ENCODE measurements around the gene NDUFA7.
"Not testable (repeated sequence)": the region's sequence is repeated elsewhere in the genome, so short reads cannot be mapped to it uniquely, and the experiment has no call there.

Gene NDUFA7

DNA sequence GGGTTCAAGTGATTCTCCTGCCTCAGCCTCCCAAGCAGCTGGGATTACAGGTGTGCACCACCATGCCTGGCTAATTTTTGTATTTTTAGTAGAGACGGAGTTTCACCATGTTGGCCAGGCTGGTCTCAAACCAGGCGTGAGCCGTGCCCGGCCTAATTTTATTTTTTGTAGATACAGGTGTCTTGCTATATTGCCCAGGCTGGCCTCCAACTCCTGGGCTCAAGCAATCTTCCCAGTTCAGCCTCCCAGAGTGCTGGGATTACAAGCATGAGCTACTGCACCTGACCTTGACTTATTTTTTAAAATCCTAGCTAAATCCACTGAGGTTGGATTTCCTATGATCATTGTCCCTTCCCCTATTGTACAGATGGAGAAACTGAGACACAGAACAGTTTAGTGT is 20.3 kb upstream of the NDUFA7 start:
- not testable (repeated sequence) for H3K9me3 ChIP-seq (ENCODE audit: control insufficient read depth, insufficient read depth, low read depth, low read length); H3K27ac ChIP-seq (ENCODE audit: extremely low read depth, low read depth, low read length); H3K36me3 ChIP-seq (ENCODE audit: control insufficient read depth in 2 of 2, insufficient read depth in 1 of 2, low read length in 2 of 2); H3K4me3 ChIP-seq (ENCODE audit: low read depth, low read length); H3K4me1 ChIP-seq (ENCODE audit: control insufficient read depth, insufficient read depth, low read length)
- peak; percentile 89 for TF ChIP-seq ZNF121 (tag by site-specific recombination; IDR thresholded peaks at IDR 0.05)
- CTCF ChIA-PET, result interaction anchor here (0.6 to 2.1 kb wide), 3 partner anchors 12 to 321 kb away, joined by 3 to 9 read pairs (median 6); no protein-coding TSS in a partner anchor
- POLR2A ChIA-PET, result interaction anchor here (0.6 kb wide), 1 partner anchor 40 kb away, joined by 6 read pairs; no protein-coding TSS in a partner anchor

DNA sequence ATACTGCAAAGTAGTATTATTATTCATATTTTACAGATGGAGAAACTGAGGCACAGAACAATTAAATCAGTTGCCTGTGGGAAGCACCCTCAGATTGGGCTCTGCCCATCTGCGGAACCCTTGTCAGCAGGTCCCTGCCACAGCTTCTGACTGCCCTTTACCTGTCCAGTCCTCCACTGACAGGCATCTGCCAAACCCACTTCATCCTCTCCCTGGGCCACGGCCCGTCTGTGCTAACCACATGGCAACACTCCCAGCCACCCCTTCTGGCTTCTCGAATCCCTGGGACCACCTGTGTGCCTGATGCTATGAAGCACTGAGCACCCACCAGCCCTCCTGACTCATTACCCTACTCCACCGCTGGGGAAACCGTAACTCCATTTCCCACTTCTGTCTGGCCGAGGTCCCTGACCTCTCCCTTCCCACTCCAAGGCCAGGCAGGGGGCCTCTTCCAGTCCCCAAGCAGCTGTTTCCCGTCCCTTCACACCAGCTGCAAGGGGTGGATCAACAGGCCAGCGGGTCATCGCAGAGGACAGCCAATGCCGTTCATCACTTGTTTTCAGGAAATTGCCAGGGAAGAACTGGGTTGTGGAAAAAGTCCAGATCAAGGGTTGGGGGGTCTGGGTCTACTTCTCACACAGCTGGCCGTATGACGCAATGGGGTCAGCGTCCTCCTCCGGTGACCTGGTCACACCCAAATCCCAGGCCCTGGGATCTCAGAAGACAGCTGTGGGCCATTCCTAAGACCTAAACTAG is 19.3 kb upstream of the NDUFA7 start:
- Histone ChIP-seq H3K27ac (ENCODE audit: extremely low read depth, low read depth, low read length) (no peak overlapping the region), H3K4me1 (ENCODE audit: control insufficient read depth, insufficient read depth, low read length) (no peaks in the 10 kb centered on the region), H3K4me3 (ENCODE audit: low read depth, low read length) (no peak overlapping the region), H3K9me3 (ENCODE audit: control insufficient read depth, insufficient read depth, low read depth, low read length) (no peaks in the 10 kb centered on the region), H3K36me3 (ENCODE audit: control insufficient read depth in 2 of 2, insufficient read depth in 1 of 2, low read length in 2 of 2) (no peaks in the 10 kb centered on the region)
- CTCF ChIA-PET, result interaction anchor here (0.6 to 2.1 kb wide), 3 partner anchors 13 to 70 kb away, joined by 5 to 9 read pairs (median 6); no protein-coding TSS in a partner anchor
- POLR2A ChIA-PET, result interaction anchor here (0.7 kb wide), 3 partner anchors 19 to 35 kb away, joined by 3 to 4 read pairs (median 3); partner anchors contain the start of genes NDUFA7 and RPS28
- TF ChIP-seq IKZF3 (tag by site-specific recombination; IDR thresholded peaks at IDR 0.05), result peak; percentile 37; the same call in 1 of the 2 replicates
- no peak for TF ChIP-seq ZNF621 (tag by site-specific recombination; IDR thresholded peaks at IDR 0.05)
- TF ChIP-seq ZNF623 (tag by site-specific recombination; IDR thresholded peaks at IDR 0.05), result no peak
- TF ChIP-seq ZIC2 (tag by site-specific recombination; IDR thresholded peaks at IDR 0.05), result 0 out of 2 replicates have a peak, but pooled peaks have one; percentile 6
- TF ChIP-seq SCRT2 (tag by site-specific recombination; IDR thresholded peaks at IDR 0.05), result peak; percentile 29; the same call in 1 of the 2 replicates
- TF ChIP-seq ZNF600 (tag by site-specific recombination; IDR thresholded peaks at IDR 0.05), result 0 out of 2 replicates have a peak, but pooled peaks have one; percentile 38

- no peak overlapping the region for H3K4me3 ChIP-seq (ENCODE audit: low read depth, low read length)
- H3K9me3 ChIP-seq (ENCODE audit: control insufficient read depth, insufficient read depth, low read depth, low read length), result no peaks in the 10 kb centered on the region
- TF ChIP-seq ZNF362 (tag by site-specific recombination; IDR thresholded peaks at IDR 0.05), result 0 out of 2 replicates have a peak, but pooled peaks have one; percentile 28
- no peak for TF ChIP-seq ZNF549 (tag by site-specific recombination; IDR thresholded peaks at IDR 0.05)
- TF ChIP-seq MEIS1 (CRISPR knock-in tag; IDR thresholded peaks at IDR 0.05; ENCODE audit: borderline replicate concordance), result no peak
- TF ChIP-seq ZNF16 (tag by site-specific recombination; IDR thresholded peaks at IDR 0.05; ENCODE audit: low read depth), result no peak
- TF ChIP-seq ZNF558 (tag by site-specific recombination; IDR thresholded peaks at IDR 0.05), result no peak
- H3K4me1 ChIP-seq (ENCODE audit: control insufficient read depth, insufficient read depth, low read length), result no peaks in the 10 kb centered on the region; the same call in 1 of the 2 replicates
- H3K27ac ChIP-seq (ENCODE audit: extremely low read depth, low read depth, low read length), result no peak overlapping the region
- H3K36me3 ChIP-seq (ENCODE audit: control insufficient read depth in 2 of 2, insufficient read depth in 1 of 2, low read length in 2 of 2), result no peaks in the 10 kb centered on the region
- ChIA-PET CTCF (interaction anchor here (1.0 to 1.7 kb wide), 3 partner anchors 9 to 39 kb away, joined by 3 to 9 read pairs (median 3); no protein-coding TSS in a partner anchor), POLR2A (no interaction called here)
Observed at GRCh38 chr19:8338835-8339234, 17.7 kb upstream of the NDUFA7 start.

DNA sequence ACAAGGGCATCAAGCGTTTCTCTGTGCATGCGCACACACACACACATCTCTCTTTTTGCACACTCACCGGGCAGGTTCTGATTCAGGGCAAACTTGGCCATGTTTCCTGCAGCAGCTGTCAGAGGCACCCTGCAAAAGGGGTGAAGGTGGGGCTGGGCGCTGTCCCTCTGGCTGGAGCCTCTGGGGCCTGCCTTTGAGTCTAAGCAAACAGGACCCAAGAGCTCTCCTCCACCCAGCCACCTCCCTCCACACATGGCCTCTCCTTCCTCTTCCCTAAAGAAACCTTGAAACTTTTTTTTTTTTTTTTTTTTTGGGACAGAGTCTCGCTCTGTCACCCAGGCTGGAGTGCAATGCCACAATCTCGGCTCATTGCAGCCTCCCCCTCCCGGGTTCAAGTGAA is 16.6 kb upstream of the NDUFA7 start:
- Histone ChIP-seq H3K36me3 (ENCODE audit: control insufficient read depth in 2 of 2, insufficient read depth in 1 of 2, low read length in 2 of 2) (no peaks in the 10 kb centered on the region), H3K4me3 (ENCODE audit: low read depth, low read length) (no peak overlapping the region), H3K4me1 (ENCODE audit: control insufficient read depth, insufficient read depth, low read length) (no peaks in the 10 kb centered on the region; the same call in 1 of the 2 replicates), H3K9me3 (ENCODE audit: control insufficient read depth, insufficient read depth, low read depth, low read length) (no peaks in the 10 kb centered on the region), H3K27ac (ENCODE audit: extremely low read depth, low read depth, low read length) (no peak overlapping the region)
- ChIA-PET CTCF (interaction anchor here (0.5 to 1.7 kb wide), 4 partner anchors 10 to 85 kb away, joined by 3 to 9 read pairs (median 3); no protein-coding TSS in a partner anchor), POLR2A (no interaction called here)
- TF ChIP-seq ZNF19 (tag by site-specific recombination; IDR thresholded peaks at IDR 0.05; ENCODE audit: low read depth), result no peak
- TF ChIP-seq, protein P1, sequence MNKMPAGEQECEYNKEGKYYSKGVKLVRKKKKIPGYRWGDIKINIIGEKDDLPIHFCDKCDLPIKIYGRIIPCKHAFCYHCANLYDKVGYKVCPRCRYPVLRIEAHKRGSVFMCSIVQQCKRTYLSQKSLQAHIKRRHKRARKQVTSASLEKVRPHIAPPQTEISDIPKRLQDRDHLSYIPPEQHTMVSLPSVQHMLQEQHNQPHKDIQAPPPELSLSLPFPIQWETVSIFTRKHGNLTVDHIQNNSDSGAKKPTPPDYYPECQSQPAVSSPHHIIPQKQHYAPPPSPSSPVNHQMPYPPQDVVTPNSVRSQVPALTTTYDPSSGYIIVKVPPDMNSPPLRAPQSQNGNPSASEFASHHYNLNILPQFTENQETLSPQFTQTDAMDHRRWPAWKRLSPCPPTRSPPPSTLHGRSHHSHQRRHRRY (tag by site-specific recombination; IDR thresholded peaks at IDR 0.05), result no peak
- TF ChIP-seq ZNF10 (tag by site-specific recombination; IDR thresholded peaks at IDR 0.05), result no peak
- no peak for TF ChIP-seq ZBTB1 (tag by site-specific recombination; IDR thresholded peaks at IDR 0.05)
- TF ChIP-seq ZNF473 (tag by site-specific recombination; IDR thresholded peaks at IDR 0.05), result no peak
- TF ChIP-seq ZNF426 (tag by site-specific recombination; IDR thresholded peaks at IDR 0.05), result no peak
